ENCODE measurements around the gene APC. TPM values are rescaled to one million over a fixed set of nuclear protein-coding genes. Genes with fewer than 3 reads are reported as not detected.
"Not testable (repeated sequence)": the region's sequence is repeated elsewhere in the genome, so short reads cannot be mapped to it uniquely, and the experiment has no call there.

Gene APC
- total RNA-seq, 1 experiment from 2014 or later, result 20.2 TPM

DNA sequence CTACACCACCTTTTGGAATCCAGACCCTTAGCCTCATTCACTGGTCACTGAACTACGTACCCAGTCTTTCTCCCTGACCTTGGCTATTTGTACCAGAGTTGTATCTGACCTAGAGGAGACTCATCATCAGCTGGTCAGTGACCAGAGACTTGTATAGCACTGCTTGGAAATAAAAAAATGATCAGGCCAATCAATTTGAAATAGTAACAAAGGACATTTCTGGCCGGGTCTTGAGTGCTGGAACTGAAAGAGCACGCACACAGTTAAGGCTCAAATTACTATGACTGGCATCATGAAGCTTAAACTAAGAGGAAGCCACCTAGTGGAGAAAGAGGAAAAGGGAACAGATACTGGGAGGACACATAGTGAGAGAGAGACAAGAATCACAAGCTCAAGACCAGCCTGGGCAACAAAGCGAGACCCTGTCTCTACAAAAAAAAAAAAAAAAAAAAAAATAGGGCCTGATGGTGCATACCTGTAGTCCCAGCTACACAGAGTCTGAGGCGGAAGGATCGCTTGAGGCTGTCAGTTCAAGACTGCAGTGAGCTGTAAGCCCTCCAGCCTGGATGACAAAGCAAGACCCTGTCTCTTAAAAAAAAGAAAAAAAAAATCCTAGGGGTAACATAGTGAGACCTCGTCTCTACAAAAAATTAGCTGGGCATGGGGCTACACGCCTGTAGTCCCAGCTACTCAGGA, 110.6 kb downstream of the APC start:
- DNase-seq (ENCODE audit: extremely low read depth, low read depth), result peak; percentile 74

DNA sequence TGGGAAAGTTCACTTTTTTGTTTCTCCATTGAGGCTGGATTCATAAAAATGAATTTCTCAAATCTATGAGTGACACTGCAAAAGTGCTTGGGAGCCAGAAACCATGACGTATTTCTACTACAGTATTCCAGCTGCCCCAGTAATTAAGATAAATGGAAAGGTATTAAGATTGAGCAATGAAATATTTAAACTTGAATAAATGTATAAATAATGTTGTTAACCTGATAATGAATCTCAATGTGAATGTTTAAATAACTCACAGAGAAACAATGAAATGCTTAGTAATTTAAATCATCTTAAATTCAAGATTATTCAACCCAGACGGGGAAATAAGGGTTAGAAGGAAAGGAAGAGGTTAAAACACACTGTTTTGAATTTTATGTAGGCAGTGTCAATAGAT, 112.2 kb downstream of the APC start:
- no peak for DNase-seq (ENCODE audit: extremely low read depth, low read depth)

DNA sequence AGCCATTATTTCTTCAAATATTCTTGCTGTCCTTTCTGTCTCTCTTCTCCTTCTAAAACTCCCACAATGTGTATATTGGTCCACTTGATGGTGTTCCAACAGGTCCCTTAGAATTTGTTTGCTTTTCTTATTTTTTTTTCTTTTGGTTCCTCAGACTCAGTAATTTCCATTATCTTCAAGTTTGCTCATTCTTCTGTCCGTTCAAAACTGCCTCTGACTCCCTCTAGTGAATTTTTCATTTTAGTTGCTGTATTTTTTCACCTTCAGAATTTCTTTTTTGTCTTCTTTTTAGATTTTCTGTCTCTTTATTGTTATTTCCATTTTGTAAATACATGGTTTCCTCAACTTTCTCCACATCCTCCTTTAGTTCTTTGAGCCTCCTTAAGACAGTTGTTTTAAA, 117.0 kb downstream of the APC start:
- DNase-seq (ENCODE audit: extremely low read depth, low read depth), result no peak

DNA sequence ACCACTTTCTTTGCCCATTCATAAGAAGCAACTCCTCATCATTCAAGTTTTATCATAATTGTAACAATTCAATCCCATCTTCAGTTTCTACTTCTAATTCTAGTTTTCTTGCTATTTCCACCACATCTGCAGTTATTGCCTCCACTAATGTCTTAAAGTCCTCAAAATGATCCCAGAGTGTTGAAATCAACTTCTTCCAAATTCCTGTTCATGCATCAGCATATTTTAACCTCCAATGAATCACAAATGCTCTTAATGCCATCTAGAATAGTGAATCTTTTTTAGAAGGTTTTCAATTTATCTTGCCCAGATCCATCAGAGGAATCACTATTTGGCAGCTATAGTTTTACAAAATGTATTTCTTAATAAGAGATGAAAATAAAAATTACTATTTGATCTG, 120.2 kb downstream of the APC start:
- DNase-seq (ENCODE audit: extremely low read depth, low read depth), result no peak

DNA sequence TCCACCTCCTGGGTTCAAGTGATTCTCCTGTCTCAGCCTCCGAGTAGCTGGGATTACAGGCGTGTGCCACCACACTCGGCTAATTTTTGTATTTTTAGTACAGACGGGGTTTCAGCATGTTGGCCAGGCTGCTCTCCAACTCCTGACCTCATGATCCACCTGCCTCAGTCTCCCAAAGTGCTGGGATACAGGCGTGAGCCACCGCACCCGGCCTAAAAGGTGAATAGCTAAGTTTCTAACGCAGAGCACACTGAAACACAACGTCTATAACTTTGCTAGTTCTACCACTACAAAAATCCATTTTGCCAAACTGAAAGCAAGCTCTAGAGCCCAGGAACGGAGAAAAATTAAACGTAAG, 122.9 kb downstream of the APC start:
- not testable (repeated sequence) for DNase-seq (ENCODE audit: extremely low read depth, low read depth)

DNA sequence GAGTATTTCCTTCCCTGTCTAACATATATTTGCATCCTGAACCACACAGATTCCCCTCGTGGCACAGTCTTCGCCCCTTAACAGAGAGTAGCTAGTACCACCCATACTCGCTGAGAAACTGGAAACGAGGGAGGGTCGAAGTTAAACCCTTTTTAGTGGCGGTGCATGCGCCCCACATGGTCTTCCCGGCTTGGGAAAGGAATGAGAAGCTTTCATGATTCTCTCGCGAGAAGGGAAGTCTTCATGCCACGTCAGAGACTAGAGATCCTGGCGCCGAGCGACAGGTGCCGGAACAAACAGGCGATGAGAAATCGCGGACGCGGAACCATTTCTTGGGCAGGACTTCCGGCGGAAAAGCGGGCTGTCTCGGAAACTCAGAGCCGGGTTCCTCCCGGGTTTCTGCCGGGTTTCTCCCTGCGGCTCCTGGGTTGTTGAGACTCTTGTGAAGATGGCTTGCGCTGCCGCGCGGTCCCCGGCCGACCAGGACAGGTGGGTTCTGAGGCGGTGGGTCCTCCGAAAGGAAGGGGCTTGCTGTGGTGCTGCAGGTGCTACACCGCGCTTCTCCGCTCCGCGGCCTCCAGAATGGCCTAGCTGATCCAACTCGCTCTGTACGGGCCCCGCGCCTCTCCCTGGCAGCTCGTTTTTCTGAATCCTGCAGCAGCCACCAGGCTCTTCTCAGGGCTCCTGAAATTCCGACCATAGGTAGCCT, 123.4 kb downstream of the APC start, which contains the start of gene SRP19:
SRP19 (plus strand) TSS at position 359 of the 709 bp plus-strand sequence; CDS start at position 449, 90 bp downstream.
- peak; percentile 98 for DNase-seq (ENCODE audit: extremely low read depth, low read depth)

DNA sequence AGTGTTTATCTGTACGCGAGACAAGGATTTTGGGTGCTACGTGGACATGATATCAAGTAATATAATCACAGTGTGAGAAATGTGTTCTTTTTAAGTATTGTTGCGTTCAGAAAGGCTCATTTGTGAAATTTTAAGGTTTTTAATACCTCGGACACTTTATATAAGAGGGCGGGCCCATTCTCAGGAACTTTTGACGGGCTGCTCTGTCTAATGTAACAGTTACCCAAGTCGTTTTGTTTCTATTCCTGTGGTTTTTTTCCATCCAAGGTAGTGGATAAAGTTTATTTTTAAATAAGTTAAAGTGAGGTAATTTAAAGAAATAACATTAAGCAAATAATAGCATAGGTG, 123.9 kb downstream of the APC start:
- no peak for DNase-seq (ENCODE audit: extremely low read depth, low read depth)

DNA sequence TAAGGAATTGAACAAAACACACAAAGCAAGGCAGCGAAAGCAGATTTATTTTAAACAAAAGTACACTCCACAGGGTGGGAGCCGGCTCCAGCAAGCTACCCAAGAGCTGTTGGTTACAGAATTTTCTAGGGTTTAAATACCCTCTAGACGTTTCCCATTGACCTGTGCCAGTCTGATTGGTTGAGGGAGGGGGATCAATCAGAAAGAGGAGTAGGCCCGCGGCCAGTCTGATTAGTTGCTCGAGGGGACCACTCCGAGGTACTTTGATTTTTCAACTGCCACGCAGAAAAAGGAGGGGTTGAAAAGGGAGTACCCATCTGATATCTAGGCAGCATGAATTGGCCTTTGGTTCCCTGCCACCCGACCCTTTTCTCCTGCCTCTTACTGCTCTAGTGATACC, 124.4 kb downstream of the APC start:
- peak; percentile 9 for DNase-seq (ENCODE audit: extremely low read depth, low read depth)

DNA sequence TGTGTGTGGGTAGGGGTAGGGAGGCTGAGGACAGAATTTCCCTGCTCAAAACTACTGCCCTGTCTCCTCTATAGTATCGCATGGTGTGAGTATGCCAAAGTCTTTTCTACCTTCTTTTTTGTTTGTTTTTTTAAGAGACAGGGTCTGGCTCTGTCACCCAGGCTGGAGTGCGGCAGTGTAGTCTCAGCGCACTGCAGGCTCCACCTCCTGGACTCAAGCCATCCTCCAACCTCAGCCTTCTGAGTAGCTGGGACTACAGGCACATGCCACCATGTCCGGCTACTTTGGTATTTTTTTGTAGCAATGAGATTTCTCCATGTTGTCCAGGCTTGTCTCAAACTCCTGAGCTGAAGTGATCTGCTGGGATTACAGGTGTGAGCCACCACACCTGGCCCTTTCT, 125.9 kb downstream of the APC start:
- no peak for DNase-seq (ENCODE audit: extremely low read depth, low read depth)

DNA sequence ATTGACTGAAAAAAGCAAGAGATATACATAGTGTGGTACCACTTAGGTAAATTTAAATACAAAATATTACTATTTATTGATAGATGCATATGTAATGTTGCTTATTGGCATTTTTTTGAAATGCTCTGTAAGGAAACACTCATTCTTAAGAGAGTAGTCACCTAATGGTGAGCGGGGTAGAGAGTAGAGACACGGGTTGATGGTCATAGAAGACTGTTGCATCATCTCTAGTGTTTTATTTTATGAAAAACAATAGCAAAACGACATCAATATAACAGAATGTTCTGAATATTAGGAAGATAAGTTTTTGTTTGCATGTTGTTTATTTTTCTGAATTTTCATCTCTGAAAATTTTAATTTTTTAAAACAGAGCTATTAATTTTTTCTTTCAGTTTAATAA, 127.4 kb downstream of the APC start:
- DNase-seq (ENCODE audit: extremely low read depth, low read depth), result no peak

DNA sequence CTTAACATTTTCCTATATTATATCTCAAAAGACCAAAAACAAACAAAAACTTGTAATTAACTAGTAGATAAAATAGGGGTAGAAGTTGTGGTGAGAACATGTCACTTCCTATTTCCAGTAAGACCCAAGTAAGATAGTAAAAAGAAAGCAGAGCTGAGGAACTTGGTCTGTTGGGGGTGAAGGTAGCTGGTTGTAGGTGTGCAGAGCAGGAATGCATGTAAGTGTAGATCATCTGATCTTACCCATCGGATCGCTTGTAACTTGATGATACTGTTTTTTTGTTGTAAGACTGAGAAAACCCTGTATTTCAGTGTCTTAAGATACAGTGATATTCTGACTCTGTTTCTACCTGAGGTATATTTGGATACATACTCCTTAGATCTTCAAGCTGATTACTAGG, 129.1 kb downstream of the APC start:
- no peak for DNase-seq (ENCODE audit: extremely low read depth, low read depth)

DNA sequence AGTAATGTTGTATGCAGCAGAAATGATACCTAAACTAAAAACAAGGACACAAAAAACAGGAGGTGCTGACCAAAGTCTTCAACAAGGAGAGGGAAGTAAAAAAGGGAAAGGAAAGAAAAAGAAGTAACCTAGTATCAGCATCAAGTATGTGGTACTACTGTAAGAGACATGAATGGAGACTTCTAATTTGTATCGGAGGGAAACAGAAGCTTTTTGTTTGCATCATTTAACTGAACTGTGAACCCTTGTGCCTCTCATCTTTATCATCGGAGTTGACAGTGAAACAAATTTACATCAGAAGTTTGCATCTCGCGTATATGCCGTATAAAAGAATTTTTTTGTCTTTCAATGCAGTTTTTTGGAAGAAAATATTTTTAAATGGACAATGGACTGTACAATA, 129.7 kb downstream of the APC start:
- DNase-seq (ENCODE audit: extremely low read depth, low read depth), result no peak

DNA sequence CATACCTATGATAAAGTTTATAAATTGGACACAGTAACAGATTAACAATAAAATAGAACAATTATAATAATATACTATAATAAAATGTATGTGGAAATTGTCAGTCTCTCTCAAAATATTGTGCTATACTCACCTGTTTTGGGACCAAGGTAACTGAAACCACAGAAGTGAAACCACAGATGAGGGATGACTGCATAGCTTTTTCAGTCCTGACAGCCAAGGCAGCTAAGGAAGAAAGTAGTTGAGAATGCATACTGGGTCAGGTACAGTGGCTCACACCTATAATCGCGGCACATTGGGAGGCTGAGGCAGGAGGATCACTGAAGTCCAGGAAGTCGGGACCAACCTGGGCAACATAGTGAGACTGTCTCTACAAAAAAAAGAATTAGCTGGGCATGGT, 132.3 kb downstream of the APC start:
- no peak for DNase-seq (ENCODE audit: extremely low read depth, low read depth)

DNA sequence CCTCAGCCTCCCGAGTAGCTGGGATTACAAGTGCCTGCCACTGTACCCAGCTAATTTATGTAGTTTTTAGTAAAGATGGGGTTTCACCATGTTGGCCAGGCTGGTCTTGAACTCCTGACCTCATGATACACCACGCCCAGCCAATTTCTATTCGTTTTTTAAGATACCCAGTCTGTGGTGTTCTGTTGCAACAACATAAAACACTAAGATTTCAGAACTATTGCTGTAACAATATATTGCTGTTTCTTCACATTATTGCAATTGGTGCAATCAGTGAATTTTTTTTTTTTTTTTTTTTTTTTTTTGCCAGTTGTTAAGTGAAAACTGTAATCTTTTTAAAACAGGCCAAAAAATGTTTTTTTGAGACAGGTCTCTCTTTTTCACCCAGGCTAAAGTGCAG, 133.3 kb downstream of the APC start:
- no peak for DNase-seq (ENCODE audit: extremely low read depth, low read depth)

DNA sequence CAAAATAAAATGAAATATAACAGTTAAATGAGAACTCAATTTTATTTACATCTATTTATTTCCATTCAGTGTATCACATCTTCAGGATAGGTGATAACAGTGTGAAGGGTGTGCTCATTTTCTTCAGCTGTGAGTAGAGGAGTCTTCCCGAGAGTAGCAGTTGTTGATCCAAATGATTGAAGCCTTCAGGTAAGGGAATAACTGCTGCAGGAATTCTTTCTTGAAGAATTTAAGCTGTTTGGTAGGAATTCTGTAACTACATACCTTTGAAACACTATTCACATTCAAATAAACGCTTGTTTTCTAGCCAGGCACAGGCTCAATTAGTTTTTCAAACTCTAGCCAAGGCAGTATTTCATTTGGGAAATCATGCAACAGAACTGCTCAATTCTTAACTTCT, 138.7 kb downstream of the APC start:
- no peak for DNase-seq (ENCODE audit: extremely low read depth, low read depth)

DNA sequence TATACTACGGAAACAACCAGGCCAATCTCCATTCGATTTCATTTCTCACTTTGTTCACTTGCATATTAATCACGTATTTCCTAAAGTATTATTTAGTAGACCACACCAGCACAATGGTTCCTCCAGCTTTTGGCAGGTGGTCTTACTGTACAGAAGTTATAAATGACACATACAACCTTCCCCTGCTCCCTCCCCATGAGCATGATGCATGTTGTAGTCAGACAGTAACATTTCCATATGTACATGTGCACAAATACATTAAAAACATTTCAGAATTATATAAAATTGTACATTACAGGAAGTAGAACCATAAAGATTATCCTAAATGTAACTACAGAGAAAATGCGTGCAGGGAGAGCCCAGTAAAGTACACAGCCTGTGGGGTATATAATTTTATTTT, 140.4 kb downstream of the APC start:
- DNase-seq (ENCODE audit: extremely low read depth, low read depth), result no peak

DNA sequence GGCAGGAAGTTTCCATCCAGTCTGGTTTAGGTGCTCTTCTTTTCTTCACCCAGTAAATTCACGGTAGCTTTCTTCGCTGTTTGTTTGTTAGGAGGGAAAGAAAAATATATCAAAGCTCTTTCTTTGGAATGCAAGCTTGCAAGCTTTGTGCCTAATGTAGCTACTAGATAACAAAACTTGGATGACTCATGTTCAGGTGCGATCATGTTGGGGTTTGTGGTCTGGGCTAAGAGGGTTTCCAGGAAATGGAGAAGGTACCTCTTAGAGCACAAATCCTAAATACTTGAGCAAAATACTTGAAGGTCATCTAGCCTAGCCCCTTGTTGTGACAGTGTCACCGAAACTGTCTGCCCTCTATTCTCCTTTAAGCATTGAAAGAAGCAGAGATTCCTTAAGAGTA, 141.1 kb downstream of the APC start:
- no peak for DNase-seq (ENCODE audit: extremely low read depth, low read depth)

DNA sequence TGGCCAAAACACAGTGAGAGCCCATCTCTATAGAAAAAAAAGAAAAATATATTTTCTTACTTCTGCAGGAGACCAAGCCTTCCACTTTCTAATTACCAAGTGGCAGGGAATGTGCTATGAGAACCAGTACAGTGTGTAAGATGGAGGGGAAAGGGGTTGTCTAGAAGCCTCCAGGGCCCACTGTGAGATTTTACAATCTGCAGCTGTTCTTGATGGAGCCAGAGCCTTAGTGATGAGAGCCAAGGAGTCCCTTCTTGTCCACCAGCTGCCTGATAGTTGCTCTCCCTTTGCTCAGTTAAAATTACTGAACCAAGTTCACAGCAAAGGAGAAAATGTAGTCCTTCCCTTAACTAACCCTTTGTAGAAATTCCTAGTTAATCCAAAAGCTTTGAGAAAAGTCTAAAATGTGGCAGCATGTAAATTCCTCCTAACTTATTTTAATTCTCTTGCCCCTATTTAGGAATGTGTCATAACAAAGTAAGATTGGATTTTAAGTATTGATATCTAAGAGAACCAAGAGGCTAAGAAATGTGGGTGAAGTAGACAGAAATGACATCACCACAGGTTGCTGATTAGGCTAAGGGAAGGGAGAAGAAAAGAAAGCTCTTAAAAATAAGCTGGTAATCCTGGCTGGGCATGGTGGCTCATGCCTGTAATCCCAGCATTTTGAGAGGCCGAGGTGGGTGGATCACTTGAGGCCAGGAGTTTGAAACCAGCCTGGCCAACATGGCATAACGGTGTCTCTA, 142.7 kb downstream of the APC start:
- DNase-seq (ENCODE audit: extremely low read depth, low read depth), result no peak

DNA sequence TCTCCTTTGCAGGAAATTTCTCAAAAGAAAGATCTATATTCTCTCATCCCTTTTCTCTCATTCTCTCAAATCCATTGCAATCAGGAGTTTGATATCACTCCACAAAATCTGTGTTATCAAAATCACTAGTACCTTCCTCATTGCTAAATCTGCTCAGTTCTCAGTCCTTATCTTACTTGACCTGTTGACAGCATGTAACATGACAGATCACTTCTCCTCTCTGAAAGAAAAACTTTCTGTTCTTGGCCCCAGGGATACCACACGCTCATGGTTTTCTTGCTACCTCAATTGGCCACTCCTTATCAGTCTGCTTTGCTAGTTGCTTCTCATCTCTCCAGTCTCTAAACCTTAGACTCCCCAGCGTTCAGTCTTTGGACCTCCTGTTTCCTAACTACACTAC, 145.5 kb downstream of the APC start:
- DNase-seq (ENCODE audit: extremely low read depth, low read depth), result no peak

DNA sequence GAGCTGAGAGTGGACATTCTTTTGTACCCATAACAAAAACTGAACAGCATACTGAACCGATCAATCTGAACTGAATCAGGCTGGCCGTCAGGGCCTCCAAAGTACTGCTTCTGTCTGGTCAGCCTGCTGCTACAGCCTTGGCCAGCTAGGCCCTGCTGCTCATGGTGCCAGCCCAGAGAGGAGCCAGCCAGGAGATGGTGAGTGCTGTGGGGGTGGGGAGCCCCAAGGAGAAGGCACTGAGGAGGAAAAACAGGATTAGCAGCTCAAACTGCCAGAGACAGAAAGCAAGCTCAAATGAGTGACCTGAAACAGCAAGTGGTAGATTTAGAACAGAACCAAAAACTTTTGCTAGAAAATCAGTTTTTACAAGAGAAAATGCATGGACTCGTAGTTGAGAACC, 147.3 kb downstream of the APC start:
- no peak for DNase-seq (ENCODE audit: extremely low read depth, low read depth)

DNA sequence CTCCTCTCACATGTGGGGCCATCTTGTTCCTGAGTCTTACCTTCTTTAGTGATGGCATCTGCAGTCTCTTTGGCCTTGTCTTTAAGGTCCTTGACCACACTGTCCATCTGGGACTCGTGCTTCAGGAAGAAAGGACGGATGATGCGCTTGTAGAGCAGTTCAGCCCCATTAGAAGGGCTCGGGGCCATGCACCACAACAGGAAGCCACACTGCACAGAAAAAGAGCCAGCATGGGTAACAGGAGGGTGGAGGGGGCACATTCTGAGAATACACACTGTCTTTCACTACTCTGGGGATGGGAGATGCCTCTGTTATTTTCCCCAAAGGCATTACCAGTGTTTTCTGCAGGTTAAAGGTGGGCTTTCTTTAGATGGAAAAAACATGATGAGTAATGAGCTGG, 149.3 kb downstream of the APC start:
- no peak for DNase-seq (ENCODE audit: extremely low read depth, low read depth)

DNA sequence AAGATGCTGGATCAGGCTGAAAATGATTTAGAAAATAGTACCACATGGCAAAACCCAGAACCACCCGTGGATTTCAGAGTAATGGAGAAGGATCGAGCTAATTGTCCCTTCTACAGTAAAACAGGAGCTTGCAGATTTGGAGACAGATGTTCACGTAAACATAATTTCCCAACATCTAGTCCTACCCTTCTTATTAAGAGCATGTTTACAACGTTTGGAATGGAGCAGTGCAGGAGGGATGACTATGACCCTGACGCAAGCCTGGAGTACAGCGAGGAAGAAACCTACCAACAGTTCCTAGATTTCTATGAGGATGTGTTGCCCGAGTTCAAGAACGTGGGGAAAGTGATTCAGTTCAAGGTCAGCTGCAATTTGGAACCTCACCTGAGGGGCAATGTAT, 154.4 kb downstream of the APC start:
- DNase-seq (ENCODE audit: extremely low read depth, low read depth), result not testable (repeated sequence)

All from NCI-H460 (cell line).